Lower lobe of right lung (tissue), 2 donors: ENCODE data around the gene CRTC3. TPM values are rescaled to one million over a fixed set of nuclear protein-coding genes. Genes with fewer than 3 reads are reported as not detected.
"Not testable (repeated sequence)": the region's sequence is repeated elsewhere in the genome, so short reads cannot be mapped to it uniquely, and the experiment has no call there.

Experiments
- ATAC-seq, 2 donors: fragments of 200-7000 bp; cut with Tn5 transposase; one replicate each; pipeline ENCODE4 v1.9.1; 2020 to 2022; ENCODE audit warnings: mild to moderate bottlenecking in 2 of 2, moderate library complexity in 2 of 2
- DNase-seq: peaks from one replicate; pipeline ENCODE4 v3.0.0-alpha.2; 2020
- H3K27ac ChIP-seq: fragments of 200-600 bp; one replicate; pipeline ENCODE4 v1.8.0; 2022
- H3K27me3 ChIP-seq: fragments of 200-600 bp; one replicate; pipeline ENCODE4 v1.8.0; 2022; ENCODE audit warnings: low read depth
- H3K36me3 ChIP-seq: fragments of 200-600 bp; one replicate; pipeline ENCODE4 v1.8.0; 2022; ENCODE audit warnings: mild to moderate bottlenecking
- H3K4me1 ChIP-seq: fragments of 200-600 bp; one replicate; pipeline ENCODE4 v1.8.0; 2022
- H3K4me3 ChIP-seq: fragments of 200-600 bp; one replicate; pipeline ENCODE4 v1.8.0; 2022; ENCODE audit warnings: mild to moderate bottlenecking
- H3K9me3 ChIP-seq: fragments of 200-600 bp; one replicate; pipeline ENCODE4 v1.8.0; 2022
- intact Hi-C: fragments of 100-400 bp; cut with DNase I; formaldehyde crosslinking; loops from one replicate; pipeline ENCODE4 v1.11.0; 2022
- total RNA-seq: library from RNA; stranded (reverse); fragmentation: NEBNext Ultra II Directional; extraction: Animal tissue kit (Norgen Biotek cat#: 25700); gene quantifications from one replicate; pipeline ENCODE4 v1.2.1, GENCODE V29; 2021
- TF ChIP-seq, protein P1 (sequence below): fragments of 200-600 bp; IDR thresholded peaks from one replicate; pipeline ENCODE4 v1.8.0; 2022; ENCODE audit warnings: antibody characterized with exemption, mild to moderate bottlenecking
- donor health status: DM: no; HTN: yes; CAD: no; lungs with severe emphysema.

The CRTC3 gene
- total RNA-seq, 1 donor from 2014 or later = 40.6 TPM

DNA sequence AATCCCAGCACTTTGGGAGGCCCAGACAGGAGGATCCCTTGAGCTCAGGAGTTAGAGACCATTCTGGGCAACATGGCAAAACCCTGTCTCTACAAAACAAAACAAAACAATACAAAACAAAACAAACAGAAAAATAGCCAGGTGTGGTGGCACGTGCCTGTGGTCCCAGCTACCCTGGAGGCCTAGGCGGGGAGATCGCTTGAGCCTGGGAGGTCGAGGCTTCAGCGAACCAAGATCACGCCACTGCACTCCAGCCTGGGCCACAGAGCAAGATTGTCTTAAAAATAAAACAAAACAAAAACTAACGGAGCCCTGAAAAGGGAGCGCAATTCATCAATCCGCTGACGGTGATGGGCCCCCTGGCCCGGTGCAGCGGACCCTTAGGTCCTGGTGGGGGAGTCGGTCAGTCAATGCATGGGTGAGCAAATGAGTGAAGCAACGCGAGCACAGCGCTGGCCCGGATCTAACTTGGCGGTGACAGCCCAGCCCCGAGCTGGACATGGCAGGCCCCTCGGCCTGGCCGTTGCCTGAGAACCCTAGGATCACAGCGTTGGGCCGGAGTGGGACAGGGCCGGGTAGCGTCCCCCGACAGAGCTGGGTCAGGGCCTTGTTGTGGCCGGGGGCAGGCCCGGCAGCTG, 135.0 kb downstream of the CRTC3 start:
- TF ChIP-seq, protein P1, sequence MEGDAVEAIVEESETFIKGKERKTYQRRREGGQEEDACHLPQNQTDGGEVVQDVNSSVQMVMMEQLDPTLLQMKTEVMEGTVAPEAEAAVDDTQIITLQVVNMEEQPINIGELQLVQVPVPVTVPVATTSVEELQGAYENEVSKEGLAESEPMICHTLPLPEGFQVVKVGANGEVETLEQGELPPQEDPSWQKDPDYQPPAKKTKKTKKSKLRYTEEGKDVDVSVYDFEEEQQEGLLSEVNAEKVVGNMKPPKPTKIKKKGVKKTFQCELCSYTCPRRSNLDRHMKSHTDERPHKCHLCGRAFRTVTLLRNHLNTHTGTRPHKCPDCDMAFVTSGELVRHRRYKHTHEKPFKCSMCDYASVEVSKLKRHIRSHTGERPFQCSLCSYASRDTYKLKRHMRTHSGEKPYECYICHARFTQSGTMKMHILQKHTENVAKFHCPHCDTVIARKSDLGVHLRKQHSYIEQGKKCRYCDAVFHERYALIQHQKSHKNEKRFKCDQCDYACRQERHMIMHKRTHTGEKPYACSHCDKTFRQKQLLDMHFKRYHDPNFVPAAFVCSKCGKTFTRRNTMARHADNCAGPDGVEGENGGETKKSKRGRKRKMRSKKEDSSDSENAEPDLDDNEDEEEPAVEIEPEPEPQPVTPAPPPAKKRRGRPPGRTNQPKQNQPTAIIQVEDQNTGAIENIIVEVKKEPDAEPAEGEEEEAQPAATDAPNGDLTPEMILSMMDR = no peak
- peak; percentile 68 to 69 for ATAC-seq
- Histone ChIP-seq H3K27ac (peak overlapping the region; percentile 93), H3K4me1 (peaks cover 34% of the 10 kb centered on the region), H3K27me3 (no peaks in the 10 kb centered on the region), H3K9me3 (no peaks in the 10 kb centered on the region), H3K4me3 (peak overlapping the region; percentile 76), H3K36me3 (no peaks in the 10 kb centered on the region)
- DNase-seq = peak; percentile 68
- intact Hi-C loops = no loop called here

- peak; percentile 81 for DNase-seq
- peak overlapping the region; percentile 76 for H3K4me3 ChIP-seq
Observed at GRCh38 chr15:90665288-90666134, 135.8 kb downstream of the CRTC3 start.

DNA sequence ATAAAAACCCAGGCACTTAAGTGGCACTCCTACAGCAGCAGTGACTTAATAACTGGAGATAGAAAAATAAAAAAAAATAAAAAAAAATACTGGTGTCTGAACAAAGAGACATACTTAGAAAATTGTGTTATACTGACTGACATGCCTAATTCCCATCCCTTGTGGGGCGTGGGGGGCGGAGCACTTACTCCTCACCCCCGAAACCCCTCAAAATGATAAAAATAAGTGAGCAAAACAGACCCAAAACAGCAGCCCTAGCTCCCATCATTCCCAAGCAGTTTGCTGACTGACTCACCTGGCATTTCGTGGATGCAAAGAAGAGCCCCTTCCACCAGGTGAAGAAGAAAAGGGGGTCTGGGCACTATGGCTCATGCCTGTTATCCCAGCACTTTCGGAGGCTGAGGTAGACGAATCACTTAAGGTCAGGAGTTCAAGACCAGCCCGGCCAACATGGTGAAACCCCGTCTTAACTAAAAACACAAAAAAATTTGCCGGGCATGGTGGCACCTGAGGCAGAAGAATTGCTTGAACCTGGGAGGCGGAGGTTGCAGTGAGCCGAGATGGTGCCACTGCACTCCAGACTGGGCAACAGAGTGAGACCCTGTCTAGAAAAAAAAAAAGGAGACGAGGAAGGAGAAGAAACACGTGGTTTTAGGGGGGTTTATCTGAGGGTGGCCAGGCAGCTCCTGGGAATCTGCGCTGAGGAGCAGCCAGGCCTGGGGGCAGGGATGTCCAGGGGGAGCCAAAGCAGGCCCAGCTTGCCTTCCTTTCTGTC, 136.6 kb downstream of the CRTC3 start:
- no peak for DNase-seq
- TF ChIP-seq, protein P1 = no peak
- no peak for ATAC-seq
- no peaks in the 10 kb centered on the region for H3K27me3 ChIP-seq
- H3K9me3 ChIP-seq = no peaks in the 10 kb centered on the region
- H3K4me1 ChIP-seq = peaks cover 20% of the 10 kb centered on the region
- H3K4me3 ChIP-seq = peak overlapping the region; percentile 76
- H3K36me3 ChIP-seq = no peaks in the 10 kb centered on the region
- intact Hi-C loops = no loop called here
- peak overlapping the region; percentile 93 for H3K27ac ChIP-seq

More at GRCh38 chr15:90665288-90666134, 135.8 kb downstream of the CRTC3 start:
- no peaks in the 10 kb centered on the region for H3K9me3 ChIP-seq
- ATAC-seq = peak; percentile 90
- no peaks in the 10 kb centered on the region for H3K36me3 ChIP-seq
- peak overlapping the region; percentile 93 for H3K27ac ChIP-seq
- TF ChIP-seq, protein P1 = no peak
- intact Hi-C loops = no loop called here
- H3K27me3 ChIP-seq = no peaks in the 10 kb centered on the region
- peaks cover 27% of the 10 kb centered on the region for H3K4me1 ChIP-seq

DNA sequence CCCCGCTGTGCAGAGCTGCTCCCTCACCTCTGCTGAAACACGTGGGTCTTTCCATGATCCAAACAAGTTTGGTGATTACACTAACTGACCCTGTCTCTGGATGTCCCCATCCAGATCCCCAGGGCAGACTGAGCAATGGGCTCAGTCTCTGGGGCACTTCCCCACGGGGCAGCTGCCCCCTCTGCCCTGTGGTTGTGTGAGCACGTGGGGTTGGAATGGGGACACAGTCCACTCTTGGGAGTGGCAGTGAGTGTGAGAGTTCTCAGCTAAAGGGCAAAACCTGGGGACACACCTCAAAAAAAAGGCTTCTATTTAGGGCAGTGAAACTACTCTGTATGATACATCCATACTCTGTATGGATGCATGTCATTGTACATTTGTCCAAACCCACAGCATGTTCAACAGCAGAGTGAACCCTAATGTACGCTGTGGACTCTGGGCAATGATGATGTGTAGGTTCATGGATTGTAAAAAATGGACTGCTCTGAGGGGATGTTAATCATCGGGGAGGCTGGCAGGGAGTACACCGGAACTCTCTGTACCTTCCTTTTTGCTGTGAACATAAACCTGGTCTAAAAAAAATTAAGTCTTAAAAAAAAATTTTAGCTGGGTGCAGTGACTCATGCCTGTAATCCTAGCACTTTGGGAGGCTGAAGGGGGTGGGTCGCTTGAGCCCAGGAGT, 137.5 kb downstream of the CRTC3 start:
- intact Hi-C loops = no loop called here
- DNase-seq (no peak), ATAC-seq (no peak)
- TF ChIP-seq, protein P1 = no peak
- H3K27ac ChIP-seq = no peak overlapping the region
- no peaks in the 10 kb centered on the region for H3K27me3 ChIP-seq
- H3K4me1 ChIP-seq = peaks cover 12% of the 10 kb centered on the region
- no peaks in the 10 kb centered on the region for H3K9me3 ChIP-seq
- no peaks in the 10 kb centered on the region for H3K36me3 ChIP-seq
- H3K4me3 ChIP-seq = no peak overlapping the region

- H3K36me3 ChIP-seq, H3K4me3 ChIP-seq, DNase-seq, H3K27me3 ChIP-seq, intact Hi-C loops, H3K27ac ChIP-seq, ATAC-seq, H3K9me3 ChIP-seq: not testable (repeated sequence)
- H3K4me1 ChIP-seq = peaks cover 12% of the 10 kb centered on the region
Observed at GRCh38 chr15:90667755-90668345, 138.1 kb downstream of the CRTC3 start.

DNA sequence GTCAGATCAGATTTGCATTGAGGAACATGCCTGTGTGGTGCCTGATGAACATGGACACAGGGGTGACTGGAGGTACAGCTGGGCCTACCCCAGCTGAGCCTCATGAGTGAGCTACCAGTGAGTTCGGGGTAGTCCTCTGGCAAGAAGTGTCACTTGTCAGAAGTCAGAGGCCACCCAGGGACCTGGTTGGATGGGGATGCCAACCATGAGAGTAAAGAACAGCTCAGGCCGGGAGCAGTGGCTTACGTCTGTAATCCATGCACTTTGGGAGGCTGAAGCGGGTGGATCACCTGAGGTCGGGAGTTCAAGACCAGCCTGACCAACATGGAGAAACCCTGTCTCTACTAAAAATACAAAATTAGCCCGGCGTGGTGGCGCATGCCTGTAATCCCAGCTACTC, 140.9 kb downstream of the CRTC3 start:
- H3K4me1 ChIP-seq, H3K27me3 ChIP-seq, H3K27ac ChIP-seq, H3K4me3 ChIP-seq, ATAC-seq, H3K36me3 ChIP-seq, DNase-seq, H3K9me3 ChIP-seq, intact Hi-C loops: not testable (repeated sequence)
